Liver (tissue), 9 donors: Measurements from ENCODE around the gene ATP10A. TPM values are rescaled to one million over a fixed set of nuclear protein-coding genes. Genes with fewer than 3 reads are reported as not detected.

Experiments
- DNase-seq: peaks from one replicate; pipeline ENCODE4 v3.0.0-alpha.2; 2017; ENCODE audit warnings: low spot score
- H3K27ac ChIP-seq, 2 donors: one replicate each; pipeline ENCODE4 v1.7.0; 2013; ENCODE audit warnings: inconsistent platforms in 2 of 2, low read length in 2 of 2, control low read depth in 1 of 2, low read depth in 1 of 2, mild to moderate bottlenecking in 1 of 2
- H3K27me3 ChIP-seq, 4 donors: one replicate each; pipeline versions ENCODE4 v1.6.1 to v1.7.0; 2013; ENCODE audit warnings: low read length in 3 of 4, inconsistent platforms in 1 of 4, mild to moderate bottlenecking in 1 of 4, moderate library complexity in 1 of 4; ENCODE audit not compliant: control insufficient read depth in 4 of 4, insufficient read depth in 4 of 4
- H3K36me3 ChIP-seq, 4 donors: one replicate each; pipeline versions ENCODE4 v1.6.1 to v1.7.0; 2013; ENCODE audit warnings: low read length in 3 of 4, mild to moderate bottlenecking in 3 of 4, low read depth in 1 of 4, moderate library complexity in 1 of 4; ENCODE audit not compliant: control insufficient read depth in 4 of 4, insufficient read depth in 3 of 4
- H3K4me1 ChIP-seq, 4 donors: one replicate each; pipeline versions ENCODE4 v1.6.1 to v1.7.0; 2013; ENCODE audit warnings: low read length in 3 of 4, mild to moderate bottlenecking in 3 of 4, moderate library complexity in 1 of 4; ENCODE audit not compliant: control insufficient read depth in 4 of 4, insufficient read depth in 4 of 4
- H3K4me3 ChIP-seq, 3 donors: one replicate each; pipeline versions ENCODE4 v1.6.1 to v1.7.0; 2013; ENCODE audit warnings: low read length in 3 of 3, control low read depth in 1 of 3, low read depth in 1 of 3, mild to moderate bottlenecking in 1 of 3
- H3K9ac ChIP-seq, 2 donors: one replicate each; pipeline ENCODE4 v1.7.0; 2013; ENCODE audit warnings: low read length in 2 of 2, mild to moderate bottlenecking in 2 of 2, moderate library complexity in 2 of 2, control low read depth in 1 of 2, low read depth in 1 of 2
- H3K9me3 ChIP-seq, 4 donors: one replicate each; pipeline versions ENCODE4 v1.6.1 to v1.7.0; 2013; ENCODE audit warnings: low read length in 3 of 4; ENCODE audit not compliant: control insufficient read depth in 4 of 4
- ATF3 ChIP-seq: IDR thresholded peaks from 2 replicates; pipeline ENCODE4 v1.6.1; 2016; ENCODE audit warnings: antibody characterized with exemption
- EGR1 ChIP-seq, 2 donors: IDR thresholded peaks; 2 replicates each; pipeline ENCODE4 v1.6.1; 2016 to 2018; ENCODE audit warnings: antibody characterized with exemption in 2 of 2, low read depth in 2 of 2
- FOXA1 ChIP-seq: IDR thresholded peaks from 2 replicates; pipeline ENCODE4 v1.6.1; 2016; ENCODE audit warnings: antibody characterized with exemption
- HNF4A ChIP-seq, 2 donors: conservative IDR thresholded peaks; 2 replicates each; pipeline ENCODE4 v1.6.1; 2016; ENCODE audit warnings: antibody characterized with exemption in 2 of 2, mild to moderate bottlenecking in 2 of 2
- HNF4G ChIP-seq: IDR thresholded peaks from 2 replicates; pipeline ENCODE4 v1.6.1; 2016; ENCODE audit warnings: antibody characterized with exemption
- JUND ChIP-seq, 2 donors: IDR thresholded peaks; 2 replicates each; pipeline ENCODE4 v1.6.1; 2016; ENCODE audit warnings: antibody characterized with exemption in 2 of 2
- MAX ChIP-seq: IDR thresholded peaks from 2 replicates; pipeline ENCODE4 v1.6.1; 2016; ENCODE audit warnings: antibody characterized with exemption
- NR2F2 ChIP-seq: IDR thresholded peaks from 2 replicates; pipeline ENCODE4 v1.6.1; 2016; ENCODE audit warnings: antibody characterized with exemption
- RAD21 ChIP-seq, 2 donors: IDR thresholded peaks; 2 replicates each; pipeline ENCODE4 v1.6.1; 2016; ENCODE audit warnings: antibody characterized with exemption in 2 of 2, mild to moderate bottlenecking in 2 of 2
- RXRA ChIP-seq, 2 donors: IDR thresholded peaks; 2 replicates each; pipeline ENCODE4 v1.6.1; 2017 to 2018; ENCODE audit warnings: antibody characterized with exemption in 2 of 2, mild to moderate bottlenecking in 1 of 2
- SP1 ChIP-seq: IDR thresholded peaks from 2 replicates; pipeline ENCODE4 v1.6.1; 2018; ENCODE audit warnings: antibody characterized with exemption, mild to moderate bottlenecking
- TAF1 ChIP-seq: conservative IDR thresholded peaks from 2 replicates; pipeline ENCODE4 v1.6.1; 2016; ENCODE audit warnings: antibody characterized with exemption, mild to moderate bottlenecking
- YY1 ChIP-seq: IDR thresholded peaks from 2 replicates; pipeline ENCODE4 v1.6.1; 2016; ENCODE audit warnings: antibody characterized with exemption, mild to moderate bottlenecking
- WGBS: extraction: QIAGEN DNeasy Blood & Tissue Kit; methylation state at CpG from one replicate; pipeline ENCODE4 v1.1.7; 2013; 5-methylcytosine and 5-hydroxymethylcytosine counted together
- polyA plus RNA-seq, 2 donors: library from polyadenylated mRNA; stranded (reverse) in 1 of 2; unstranded in 1 of 2; fragments of 200-250 nt in 1 of 2; fragments of >200 nt in 1 of 2; fragmentation: Nextera tagmentation in 1 of 2; extraction: Ambion mirVana in 1 of 2; gene quantifications; one replicate each; pipeline versions ENCODE4 v1.2.1 to v1.2.3, GENCODE V29; 2013 to 2015
- total RNA-seq, 2 donors: library from RNA; depleted of rRNA; stranded (reverse); fragments of >200 nt; gene quantifications; one replicate each; pipeline ENCODE4 v1.2.3, GENCODE V29; 2014
- TF ChIP-seq, protein P1 (sequence below): IDR thresholded peaks from 2 replicates; pipeline ENCODE4 v1.6.1; 2016; ENCODE audit warnings: antibody characterized with exemption
- TF ChIP-seq, protein P2 (sequence below): fragments of 150-350 bp; IDR thresholded peaks from 2 replicates; pipeline ENCODE4 v1.5.1; 2017; ENCODE audit warnings: improper control_type of control experiment, low read depth, low read length; ENCODE audit not compliant: missing input control
- donor health status: healthy.
- donor health status: healthy.
- donor health status: healthy.
- donor health status: healthy.
- donor health status: healthy.

ATP10A gene
- total and polyA plus RNA-seq, 4 donors = 0.22 to 1.8 (median 0.39) TPM

DNA sequence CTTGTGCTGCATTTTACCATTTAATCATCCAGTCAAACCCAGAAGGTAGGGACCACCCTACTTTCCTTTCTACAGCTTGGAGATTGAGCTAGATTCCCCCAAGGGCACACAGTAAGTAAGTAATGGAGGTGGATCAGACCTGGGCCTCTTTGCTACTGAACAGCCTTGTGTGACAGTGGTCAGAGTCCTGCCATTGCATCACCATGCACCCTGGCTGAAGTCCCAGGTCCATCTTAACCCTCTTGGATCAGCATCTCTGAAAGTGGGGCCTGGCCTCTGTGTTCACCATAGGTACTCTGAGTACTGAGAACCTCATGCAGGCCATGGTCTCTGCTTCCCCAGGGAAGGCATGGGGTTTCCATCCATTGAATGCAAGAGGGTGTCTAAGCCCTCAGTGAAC is 34.5 kb upstream of the ATP10A start:
- Histone ChIP-seq H3K9me3 (no peaks in the 10 kb centered on the region), H3K27me3 (no peaks in the 10 kb centered on the region), H3K36me3 (no peaks in the 10 kb centered on the region), H3K4me1 (no peaks in the 10 kb centered on the region), H3K4me3 (no peak overlapping the region), H3K9ac (no peak overlapping the region), H3K27ac (no peak overlapping the region)
- TF ChIP-seq, protein P1, sequence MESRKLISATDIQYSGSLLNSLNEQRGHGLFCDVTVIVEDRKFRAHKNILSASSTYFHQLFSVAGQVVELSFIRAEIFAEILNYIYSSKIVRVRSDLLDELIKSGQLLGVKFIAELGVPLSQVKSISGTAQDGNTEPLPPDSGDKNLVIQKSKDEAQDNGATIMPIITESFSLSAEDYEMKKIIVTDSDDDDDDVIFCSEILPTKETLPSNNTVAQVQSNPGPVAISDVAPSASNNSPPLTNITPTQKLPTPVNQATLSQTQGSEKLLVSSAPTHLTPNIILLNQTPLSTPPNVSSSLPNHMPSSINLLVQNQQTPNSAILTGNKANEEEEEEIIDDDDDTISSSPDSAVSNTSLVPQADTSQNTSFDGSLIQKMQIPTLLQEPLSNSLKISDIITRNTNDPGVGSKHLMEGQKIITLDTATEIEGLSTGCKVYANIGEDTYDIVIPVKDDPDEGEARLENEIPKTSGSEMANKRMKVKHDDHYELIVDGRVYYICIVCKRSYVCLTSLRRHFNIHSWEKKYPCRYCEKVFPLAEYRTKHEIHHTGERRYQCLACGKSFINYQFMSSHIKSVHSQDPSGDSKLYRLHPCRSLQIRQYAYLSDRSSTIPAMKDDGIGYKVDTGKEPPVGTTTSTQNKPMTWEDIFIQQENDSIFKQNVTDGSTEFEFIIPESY = no peak
- TF ChIP-seq HNF4A (conservative IDR thresholded peaks at IDR 0.05) = peak; percentile 10 to 23
- no peak for DNase-seq

DNA sequence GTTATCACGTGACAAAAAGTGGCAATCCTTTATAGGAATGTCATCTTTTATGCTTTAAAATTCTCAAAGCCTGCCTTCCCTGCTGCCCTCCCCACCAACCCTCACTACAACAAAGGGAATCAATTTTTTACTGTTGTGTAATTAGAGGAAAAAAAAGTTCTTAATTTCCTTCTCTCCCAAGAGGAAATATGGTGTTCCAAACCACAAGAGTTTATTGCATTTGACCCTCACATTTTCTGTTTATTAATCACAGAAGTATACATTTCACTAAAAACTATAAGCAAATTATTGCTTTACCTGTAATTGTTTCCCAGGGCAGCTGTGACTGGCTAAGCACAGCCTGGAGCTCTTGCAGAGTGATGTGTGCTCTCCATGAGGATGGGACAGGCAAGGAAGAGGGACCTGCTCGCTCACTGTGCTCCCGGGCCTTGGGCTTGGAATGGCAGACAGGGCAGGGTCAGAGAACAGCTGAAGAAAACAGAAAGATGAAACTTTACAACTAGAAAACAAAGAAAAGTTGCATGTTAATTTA is 31.3 kb upstream of the ATP10A start:
- Histone ChIP-seq H3K36me3 (no peaks in the 10 kb centered on the region), H3K9ac (no peak overlapping the region), H3K27me3 (no peaks in the 10 kb centered on the region), H3K9me3 (no peaks in the 10 kb centered on the region), H3K27ac (no peak overlapping the region), H3K4me3 (no peak overlapping the region), H3K4me1 (no peaks in the 10 kb centered on the region)
- TF ChIP-seq TAF1 = no peak
- TF ChIP-seq FOXA1 = no peak
- TF ChIP-seq RAD21 (IDR thresholded peaks at IDR 0.05) = no peak
- no peak for TF ChIP-seq YY1
- TF ChIP-seq, protein P2, sequence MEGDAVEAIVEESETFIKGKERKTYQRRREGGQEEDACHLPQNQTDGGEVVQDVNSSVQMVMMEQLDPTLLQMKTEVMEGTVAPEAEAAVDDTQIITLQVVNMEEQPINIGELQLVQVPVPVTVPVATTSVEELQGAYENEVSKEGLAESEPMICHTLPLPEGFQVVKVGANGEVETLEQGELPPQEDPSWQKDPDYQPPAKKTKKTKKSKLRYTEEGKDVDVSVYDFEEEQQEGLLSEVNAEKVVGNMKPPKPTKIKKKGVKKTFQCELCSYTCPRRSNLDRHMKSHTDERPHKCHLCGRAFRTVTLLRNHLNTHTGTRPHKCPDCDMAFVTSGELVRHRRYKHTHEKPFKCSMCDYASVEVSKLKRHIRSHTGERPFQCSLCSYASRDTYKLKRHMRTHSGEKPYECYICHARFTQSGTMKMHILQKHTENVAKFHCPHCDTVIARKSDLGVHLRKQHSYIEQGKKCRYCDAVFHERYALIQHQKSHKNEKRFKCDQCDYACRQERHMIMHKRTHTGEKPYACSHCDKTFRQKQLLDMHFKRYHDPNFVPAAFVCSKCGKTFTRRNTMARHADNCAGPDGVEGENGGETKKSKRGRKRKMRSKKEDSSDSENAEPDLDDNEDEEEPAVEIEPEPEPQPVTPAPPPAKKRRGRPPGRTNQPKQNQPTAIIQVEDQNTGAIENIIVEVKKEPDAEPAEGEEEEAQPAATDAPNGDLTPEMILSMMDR = no peak
- no peak for TF ChIP-seq RXRA (IDR thresholded peaks at IDR 0.05)
- TF ChIP-seq JUND (IDR thresholded peaks at IDR 0.05) = no peak
- TF ChIP-seq MAX = no peak
- TF ChIP-seq EGR1 (IDR thresholded peaks at IDR 0.05; ENCODE audit: low read depth in 2 of 2) = no peak
- no peak for TF ChIP-seq SP1
- no peak for TF ChIP-seq ATF3
- TF ChIP-seq, protein P1 = no peak
- no peak for TF ChIP-seq NR2F2
- no peak for TF ChIP-seq HNF4A (conservative IDR thresholded peaks at IDR 0.05)
- TF ChIP-seq HNF4G = no peak
- no peak for DNase-seq
- WGBS = 74% methylated on average over 3 of the region's 3 CpGs
